ENCODE measurements around the gene NOD2. TPM values are rescaled to one million over a fixed set of nuclear protein-coding genes. Genes with fewer than 3 reads are reported as not detected.

NOD2 gene
- total RNA-seq, 1 experiment from 2014 or later: 5.4 TPM

- H3K9me2 ChIP-seq (ENCODE audit: insufficient read depth): no peaks in the 10 kb centered on the region
- ChIA-PET RAD21 (ENCODE audit: low non-redundant PET in 1 of 2, low total read pairs in 2 of 2, uncharacterized antibody in 2 of 2, unreplicated experiment in 2 of 2) (no interaction called here), CTCF (no interaction called here), POLR2A (no interaction called here)
- H3K36me3 ChIP-seq (ENCODE audit: control insufficient read depth in 1 of 2, insufficient read depth in 2 of 2, low read length in 2 of 2): no peaks in the 10 kb centered on the region
- H3K4me2 ChIP-seq (ENCODE audit: low read length): no peak overlapping the region
- no peak for ATAC-seq
- no TSS peak for BruUV-seq (replicated peaks)
- peaks cover 8 to 19% of the 10 kb centered on the region in 2 experiments; a peak in 2 of 4 replicates for H3K9me3 ChIP-seq (ENCODE audit: control insufficient read depth in 1 of 2, insufficient read depth in 1 of 2, low read depth in 1 of 2, low read length in 2 of 2)
- H3K79me2 ChIP-seq (ENCODE audit: insufficient read depth, low read length): no peaks in the 10 kb centered on the region
- H3K4me1 ChIP-seq (ENCODE audit: control insufficient read depth in 1 of 2, insufficient read depth in 2 of 2, low read length in 2 of 2): no peaks in the 10 kb centered on the region
- no peak overlapping the region for H3K9ac ChIP-seq (ENCODE audit: low read length)
- H2AFZ ChIP-seq (ENCODE audit: low read depth, low read length, poor library complexity, severe bottlenecking): no peak overlapping the region
- intact Hi-C loops (cut with micrococcal nuclease): no loop called here
- TF ChIP-seq EZH2phosphoT487 (IDR thresholded peaks at IDR 0.05; ENCODE audit: borderline replicate concordance): no peak
- TF ChIP-seq CBX3 (IDR thresholded peaks at IDR 0.05; ENCODE audit: low read depth): no peak
- no peak for TF ChIP-seq FOSL1 (IDR thresholded peaks at IDR 0.05; ENCODE audit: low read depth)
- TF ChIP-seq POLR2AphosphoS5 (IDR thresholded peaks at IDR 0.05; ENCODE audit: low read depth, low read length): no peak
- TF ChIP-seq ELF1 (IDR thresholded peaks at IDR 0.05; ENCODE audit: borderline replicate concordance, low read depth): no peak
- no peak for TF ChIP-seq ATF3 (IDR thresholded peaks at IDR 0.05)
- TF ChIP-seq JUND (IDR thresholded peaks at IDR 0.05): no peak
- no peak for TF ChIP-seq EZH2 (IDR thresholded peaks at IDR 0.05)
- no peak for TF ChIP-seq MAX (IDR thresholded peaks at IDR 0.05)
- no peak for TF ChIP-seq SRF (IDR thresholded peaks at IDR 0.05; ENCODE audit: low read depth)
- no peak for TF ChIP-seq POLR2A (IDR thresholded peaks at IDR 0.05; ENCODE audit: borderline replicate concordance, extremely low read depth, insufficient read depth, insufficient read length)
- TF ChIP-seq TCF7L2 (IDR thresholded peaks at IDR 0.05; ENCODE audit: borderline replicate concordance, extremely low read depth, insufficient read depth, insufficient read length): no peak
- no peaks in the 10 kb centered on the region for H4K20me1 ChIP-seq (ENCODE audit: insufficient read depth)
- no peak for DNase-seq (ENCODE audit: low read depth, low spot score)
- H3K4me3 ChIP-seq (replicated peaks in 1 of 2; ENCODE audit: low read depth in 1 of 2, low read length in 2 of 2): no peak overlapping the region
- no peak overlapping the region for H3K27ac ChIP-seq (ENCODE audit: low read depth, low read length)
- H3K27me3 ChIP-seq (ENCODE audit: insufficient read depth, low read length): no peaks in the 10 kb centered on the region
These were observed 10.8 kb downstream of the NOD2 start for GRCh38 chr16:50704245-50704644.
